Subcutaneous adipose tissue (tissue), 4 donors: ENCODE data around the gene RAB4A. TPM values are rescaled to one million over a fixed set of nuclear protein-coding genes. Genes with fewer than 3 reads are reported as not detected.

Experiments
- CTCF ChIP-seq: fragments of 450-650 bp; IDR thresholded peaks from one replicate; pipeline ENCODE4 v1.5.1; 2016; ENCODE audit warnings: low read depth, mild to moderate bottlenecking, control low read depth, antibody characterized with exemption, moderate library complexity
- total RNA-seq, 4 donors: library from RNA; depleted of rRNA; stranded (reverse); fragments of >200 nt; gene quantifications; one replicate each; pipeline ENCODE4 v1.1.0, GENCODE V29; 2016

Gene RAB4A
- total RNA-seq, 4 donors from 2014 or later: 26.0 to 46.2 (median 37.5) TPM

GRCh38 chr1:229298887-229299503 is 28.1 kb downstream of the RAB4A start:
- TF ChIP-seq CTCF: no peak

DNA sequence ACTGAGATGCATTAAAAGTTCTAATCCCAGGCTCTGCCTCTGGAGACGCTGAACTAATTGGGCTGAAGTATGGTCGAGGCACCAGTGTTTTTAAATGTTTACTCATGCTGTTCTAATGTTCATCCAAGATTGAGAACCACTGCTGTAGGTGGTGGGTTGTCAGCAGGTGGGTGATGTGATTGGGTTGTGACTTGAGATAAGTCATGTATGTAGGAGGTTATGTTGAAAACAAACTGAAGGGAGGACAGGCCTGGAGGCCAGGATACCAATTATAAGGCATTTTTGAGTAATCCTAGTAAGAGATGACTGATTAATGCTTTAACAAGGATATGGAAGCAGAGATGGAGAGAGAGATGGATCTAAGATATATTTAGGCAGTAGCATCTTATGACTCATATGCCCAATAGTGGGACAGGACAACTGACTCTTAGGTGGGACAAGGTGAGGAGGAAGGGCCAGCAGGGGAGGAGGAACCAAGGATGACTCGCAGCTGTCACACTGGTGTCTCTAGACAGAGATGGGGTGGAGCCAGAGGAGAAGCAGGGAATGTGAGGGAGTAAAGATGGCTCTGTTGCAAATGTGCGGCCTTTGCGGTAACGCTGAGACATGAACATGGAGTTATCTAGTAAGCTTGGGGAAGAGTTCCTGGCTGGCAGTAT is 29.3 kb downstream of the RAB4A start:
- no peak for TF ChIP-seq CTCF

- TF ChIP-seq CTCF: no peak
Observed at GRCh38 chr1:229302740-229303139, 31.8 kb downstream of the RAB4A start.

DNA sequence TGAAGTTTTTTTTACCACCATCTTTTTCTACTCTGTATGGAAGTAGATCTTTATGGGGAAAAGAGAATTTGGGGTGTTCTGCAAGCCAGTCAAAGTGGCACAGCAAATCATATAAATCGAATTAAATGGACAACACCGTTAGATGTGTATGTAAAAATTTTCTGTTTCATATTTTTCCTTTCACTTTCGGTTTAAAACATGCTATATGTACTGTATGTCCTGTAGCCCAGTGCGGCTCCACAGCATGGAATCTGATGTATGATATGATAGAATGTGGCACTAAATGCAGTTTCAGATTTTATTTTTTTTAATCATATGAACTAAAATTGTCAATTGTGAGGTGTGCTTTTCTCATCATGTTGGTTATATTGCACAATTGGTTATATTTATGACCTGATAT is 32.9 kb downstream of the RAB4A start:
- no peak for TF ChIP-seq CTCF

GRCh38 chr1:229305392-229305791 is 34.5 kb downstream of the RAB4A start:
- TF ChIP-seq CTCF: no peak

- TF ChIP-seq CTCF: no peak
Observed at GRCh38 chr1:229309074-229309473, 38.2 kb downstream of the RAB4A start.

GRCh38 chr1:229309684-229310083 is 38.8 kb downstream of the RAB4A start:
- TF ChIP-seq CTCF: no peak
